H1 (cell line): ENCODE measurements around the gene TNS1. TPM values are rescaled to one million over a fixed set of nuclear protein-coding genes. Genes with fewer than 3 reads are reported as not detected.

ENCODE experiments used
- CREB1 ChIP-seq: IDR thresholded peaks from 2 replicates; pipeline ENCODE4 v1.6.1; 2012; ENCODE audit warnings: inconsistent platforms
- JUN ChIP-seq: IDR thresholded peaks from 2 replicates; pipeline ENCODE4 v1.6.1; 2011; ENCODE audit warnings: low read depth, mild to moderate bottlenecking, improper control_type of control experiment, low read length
- PHF8 ChIP-seq: fragments of 200-600 bp; sonication (generic); conservative IDR thresholded peaks from 2 replicates; pipeline ENCODE4 v1.7.1; 2012; ENCODE audit warnings: low read depth, mild to moderate bottlenecking, inconsistent platforms, low read length, moderate library complexity
- RAD21 ChIP-seq, 2 experiments: IDR thresholded peaks in 1 of 2; conservative IDR thresholded peaks in 1 of 2; 2 replicates each; pipeline ENCODE4 v1.6.1; 2011; ENCODE audit warnings: low read depth in 2 of 2, low read length in 2 of 2, improper control_type of control experiment in 1 of 2, inconsistent platforms in 1 of 2, mild to moderate bottlenecking in 1 of 2, moderate library complexity in 1 of 2
- polyA plus RNA-seq, 7 experiments: library from polyadenylated mRNA; depleted of rRNA in 3 of 7; stranded (reverse) in 5 of 7; unstranded in 2 of 7; fragments of >200 nt in 5 of 7; fragments of 200-250 nt in 2 of 7; gene quantifications; 1 replicate in 5 of 7; 2 replicates in 1 of 7; 4 replicates in 1 of 7; pipeline versions ENCODE4 v1.2.1 to v1.2.3, GENCODE V29; 2011 to 2013; ENCODE audit warnings: missing spikeins in 2 of 7, mixed read lengths in 2 of 7
- total RNA-seq: library from RNA; stranded (reverse); fragmentation: NEBNext Ultra II Directional; extraction: Animal tissue kit (Norgen Biotek cat#: 25700); gene quantifications from 2 replicates; pipeline ENCODE4 v1.2.1, GENCODE V29; 2021
- TF ChIP-seq, protein P1 (sequence below): IDR thresholded peaks from 2 replicates; pipeline ENCODE4 v1.6.1; 2012; ENCODE audit warnings: inconsistent platforms

The TNS1 gene
- total and polyA plus RNA-seq, 2 of the 8 experiments (the other 6 are each of a cell fraction or from before 2014, with no cell fraction given), result 1.5 to 5.1 TPM

DNA sequence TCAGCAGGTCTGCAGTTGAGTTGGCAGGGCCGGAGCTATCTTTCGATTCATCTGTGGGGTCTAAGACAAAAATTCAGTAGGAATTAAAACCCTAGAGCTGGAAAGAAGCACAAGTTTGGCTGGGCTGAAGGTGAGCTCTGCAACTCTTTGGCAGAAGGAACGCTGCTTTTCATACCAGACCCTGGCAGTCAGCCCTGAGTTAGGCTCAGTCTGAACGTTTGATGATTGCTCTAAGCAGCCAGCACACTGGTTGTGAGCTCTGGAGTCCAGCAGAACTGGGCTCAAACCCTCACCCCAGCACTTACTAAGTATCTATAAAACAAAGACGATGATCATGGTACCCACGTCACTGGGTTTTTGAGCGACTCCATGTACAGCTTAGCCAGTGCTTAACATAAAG lies 192.5 kb downstream of the TNS1 start (continued):
- TF ChIP-seq PHF8, result no peak
- TF ChIP-seq RAD21 (IDR thresholded peaks at IDR 0.05 in 1 of 2, conservative IDR thresholded peaks at IDR 0.05 in 1 of 2; ENCODE audit: low read depth in 2 of 2, low read length in 2 of 2), result no peak
- TF ChIP-seq CREB1, result no peak
- no peak for TF ChIP-seq JUN
- TF ChIP-seq, protein P1, sequence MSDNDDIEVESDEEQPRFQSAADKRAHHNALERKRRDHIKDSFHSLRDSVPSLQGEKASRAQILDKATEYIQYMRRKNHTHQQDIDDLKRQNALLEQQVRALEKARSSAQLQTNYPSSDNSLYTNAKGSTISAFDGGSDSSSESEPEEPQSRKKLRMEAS, result no peak
